Nucleus accumbens (tissue), 56 donors: ENCODE results near the gene ADISSP.

Source experiments
- DNase-seq, 56 donors: peaks; one replicate each; lab custom pipeline; 2025; lab: John Stamatoyannopoulos, UW

Gene ADISSP

GRCh38 chr20:3740615-3741301 lies 26.8 kb downstream of the ADISSP start:
- DNase-seq, result no peak

DNA sequence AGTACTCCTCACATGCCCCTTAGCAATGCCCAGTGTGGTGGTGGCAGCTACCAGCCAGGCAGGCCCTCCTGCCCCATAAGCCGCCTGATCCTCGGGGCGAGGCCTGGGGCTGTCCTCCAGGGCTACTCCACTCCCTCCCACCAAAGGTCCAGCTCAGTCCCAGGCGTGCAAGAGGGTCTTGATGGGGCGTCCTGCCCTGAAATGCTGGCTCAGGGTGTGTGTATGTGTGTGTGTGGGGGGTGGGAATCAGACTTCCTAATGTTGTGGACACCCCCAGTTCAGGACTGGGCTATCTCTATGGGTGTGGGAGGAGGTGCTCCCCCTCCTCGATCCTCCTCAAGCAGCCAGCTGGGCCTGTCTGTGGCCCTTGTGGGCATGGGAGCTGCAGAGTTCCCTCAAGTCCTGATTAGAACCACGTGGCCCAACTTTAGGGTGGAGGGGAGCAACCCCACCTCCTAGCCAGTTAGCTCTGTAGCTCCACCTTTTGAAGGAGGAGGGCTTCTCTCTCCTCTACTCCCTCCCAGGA lies 27.6 kb downstream of the ADISSP start:
- no peak for DNase-seq

- no peak for DNase-seq
These were observed 28.3 kb downstream of the ADISSP start for GRCh38 chr20:3739054-3739925.

GRCh38 chr20:3738111-3739053 lies 29.2 kb downstream of the ADISSP start:
- no peak for DNase-seq

- DNase-seq, result no peak
These were observed 31.8 kb downstream of the ADISSP start for GRCh38 chr20:3735768-3736167.

DNA sequence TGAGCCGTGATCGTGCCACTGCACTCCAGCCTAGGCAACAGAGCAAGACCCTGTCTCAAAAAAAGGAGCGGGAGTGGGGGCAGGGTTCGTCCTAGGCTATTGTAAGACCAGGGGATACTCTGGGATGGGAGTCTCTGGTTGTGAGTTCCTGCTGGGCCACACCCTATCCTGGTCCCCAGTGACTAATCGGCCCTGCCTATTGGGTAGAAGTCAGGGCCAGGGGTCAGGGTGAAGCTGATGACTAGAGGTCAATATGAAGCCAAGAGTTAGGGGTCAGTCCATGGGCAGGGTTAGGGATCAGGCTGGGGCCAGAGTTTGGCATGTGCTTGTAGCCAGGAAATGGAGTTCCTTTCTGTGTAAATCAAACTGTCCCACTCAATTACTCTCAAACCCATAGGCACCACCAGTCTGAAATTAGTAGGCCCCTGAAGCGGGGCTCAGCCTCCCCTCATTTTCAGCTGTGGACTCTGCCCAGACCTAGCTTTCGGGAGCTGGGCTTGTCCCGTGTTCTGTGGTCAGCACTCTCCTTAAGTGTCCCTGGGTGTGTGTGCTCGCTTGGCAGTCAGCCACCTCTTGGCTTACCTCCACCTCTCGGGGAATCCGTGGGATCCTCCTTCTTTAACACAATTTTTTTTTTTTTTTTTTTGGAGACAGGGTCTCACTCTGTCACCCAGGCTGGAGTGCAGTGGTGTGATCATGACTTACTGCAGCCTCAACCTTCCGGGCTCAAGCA lies 33.3 kb downstream of the ADISSP start:
- no peak for DNase-seq

DNA sequence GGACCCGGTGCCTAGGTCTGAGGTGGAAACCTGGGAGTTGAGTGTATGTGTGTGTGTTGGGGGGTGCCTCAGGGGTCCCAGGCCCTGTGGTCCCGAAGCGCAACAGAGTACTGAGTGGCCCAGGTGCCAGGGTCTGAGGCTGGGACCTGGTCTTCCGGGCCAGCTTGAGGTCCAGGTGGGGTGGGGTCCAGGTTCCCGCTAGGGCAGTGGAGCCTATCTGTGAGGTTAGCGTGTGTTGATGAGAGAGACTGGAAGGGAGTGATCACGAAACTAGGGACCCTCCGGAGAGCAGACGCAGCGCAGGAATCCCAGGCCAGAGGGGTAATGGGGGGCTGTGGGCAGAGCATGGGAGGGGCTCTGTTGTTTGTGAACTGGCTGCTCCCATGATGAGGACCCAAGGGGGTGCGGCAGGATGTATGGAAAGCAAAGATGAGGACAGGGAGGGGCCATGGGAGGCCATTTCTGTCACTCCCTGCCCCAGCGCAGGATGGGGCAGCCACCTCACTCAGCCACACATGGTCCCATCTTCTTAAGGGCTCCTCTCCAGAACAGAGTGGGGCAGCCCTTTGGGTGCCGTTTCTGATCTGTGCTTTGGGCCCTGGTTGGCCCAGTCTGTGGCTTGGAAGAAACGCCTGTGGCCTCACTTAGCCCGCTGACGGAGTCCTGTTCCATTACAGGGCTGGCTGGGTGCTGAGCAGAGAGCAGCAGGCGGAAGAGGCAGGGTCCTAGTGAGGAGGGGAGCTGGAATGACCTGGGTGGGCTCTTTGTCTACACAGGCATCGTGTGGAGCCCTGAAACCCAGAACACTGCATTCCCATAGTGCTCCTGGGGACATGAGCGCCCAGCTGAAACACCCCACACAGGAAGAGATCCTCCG lies 34.2 kb downstream of the ADISSP start:
- DNase-seq, result no peak

GRCh38 chr20:3732327-3733118 lies 35.0 kb downstream of the ADISSP start, which contains the start of gene HSPA12B:
TSS of gene HSPA12B (plus strand) at chr20:3732685. CDS start at chr20:3738675, 5,990 bp downstream.
- DNase-seq, result no peak

DNA sequence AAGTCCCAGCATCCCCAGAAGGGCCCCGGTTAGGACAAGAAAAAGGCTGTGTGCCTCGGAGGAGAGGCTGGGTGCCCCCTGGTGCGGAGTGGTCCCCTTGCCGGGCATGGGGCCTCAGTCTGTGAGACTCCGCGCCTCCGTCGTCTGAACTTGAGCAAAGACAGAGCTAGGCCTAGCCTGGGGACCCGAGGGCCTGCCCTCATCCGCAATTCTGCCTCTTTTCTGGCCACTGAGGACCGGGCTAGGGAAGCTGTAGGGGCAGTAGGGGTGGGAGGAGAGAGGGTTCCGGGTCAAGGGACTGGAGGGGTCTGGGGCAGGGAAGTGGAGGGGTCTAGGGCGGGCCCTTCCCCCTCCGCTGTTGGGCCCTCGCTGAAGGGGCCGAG lies 35.6 kb downstream of the ADISSP start:
- no peak for DNase-seq

GRCh38 chr20:3730803-3731672 lies 36.5 kb downstream of the ADISSP start:
- DNase-seq, result no peak

- DNase-seq, result no peak
These were observed 37.6 kb downstream of the ADISSP start for GRCh38 chr20:3729811-3730540.

DNA sequence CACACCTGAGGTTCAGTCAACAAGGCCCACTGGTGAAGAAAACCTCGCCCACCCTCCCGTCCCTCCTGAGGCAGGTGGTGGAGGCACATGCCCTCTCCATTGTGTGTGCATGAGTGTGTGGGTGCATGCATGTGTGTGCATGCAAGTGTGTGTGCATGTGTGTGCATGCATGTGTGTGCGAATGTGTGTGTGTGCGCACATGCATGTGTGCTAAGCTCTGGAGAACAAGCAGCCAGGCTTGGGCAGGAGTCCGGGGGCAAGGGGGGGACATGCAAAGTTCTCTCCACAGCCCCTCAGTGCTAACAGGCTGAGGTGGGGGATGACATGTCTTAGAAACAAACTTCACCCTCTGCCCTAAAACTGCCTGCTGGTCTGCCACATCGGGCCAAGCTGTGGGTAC lies 38.2 kb downstream of the ADISSP start:
- DNase-seq, result no peak

GRCh38 chr20:3728876-3729275 lies 38.7 kb downstream of the ADISSP start:
- no peak for DNase-seq

DNA sequence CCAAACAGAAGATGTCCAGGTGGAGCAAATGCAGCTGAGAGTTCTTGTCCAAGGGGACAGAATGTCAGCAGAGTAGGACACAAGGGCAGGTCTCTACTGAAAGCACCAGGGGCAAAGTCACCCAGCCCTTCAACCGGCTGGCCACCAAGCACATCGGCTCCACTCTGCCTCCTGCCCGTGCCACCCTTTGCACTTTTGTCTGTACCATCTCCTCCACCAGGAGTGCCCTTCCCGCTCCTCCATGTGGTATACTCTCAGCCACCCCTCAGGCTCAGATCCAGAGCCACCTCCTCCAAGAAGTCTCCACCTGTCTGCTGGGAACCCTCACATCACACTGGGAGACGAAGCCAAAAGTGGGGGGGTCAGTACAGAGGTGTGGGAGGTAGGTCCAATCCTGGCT lies 39.2 kb downstream of the ADISSP start:
- no peak for DNase-seq

- peak in 3 of 56 donors; percentile 12 to 24 (median 17) for DNase-seq
These were observed 40.0 kb downstream of the ADISSP start for GRCh38 chr20:3727401-3728021.

DNA sequence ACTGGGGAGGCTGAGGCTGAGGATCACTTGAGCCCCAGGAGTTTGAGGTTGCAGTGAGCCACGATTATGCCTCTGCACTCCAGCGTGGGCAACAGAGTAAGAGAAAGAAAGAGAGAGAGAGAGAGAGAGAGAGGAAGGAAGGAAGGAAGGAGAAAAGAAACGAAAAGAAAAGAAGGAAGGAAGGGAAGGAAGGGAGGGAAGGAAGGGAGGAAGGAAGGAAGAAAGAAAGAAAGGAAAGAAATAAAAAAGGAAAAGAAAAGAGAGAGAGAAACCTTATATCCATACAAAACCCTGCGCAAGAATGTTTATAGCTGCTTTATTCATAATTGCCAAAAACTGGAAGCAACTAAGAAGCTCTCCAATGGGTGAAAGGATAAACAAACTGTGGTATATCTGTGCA lies 43.2 kb downstream of the ADISSP start:
- no peak for DNase-seq
